GM21723 (cell line): Measurements from ENCODE around the gene AMDHD2.
A peak's percentile ranks its signal among the peaks of the same experiment; 100 is the strongest.
"Not testable (repeated sequence)": the region's sequence is repeated elsewhere in the genome, so short reads cannot be mapped to it uniquely, and the experiment has no call there.

Experiments used
- ATAC-seq: cut with Tn5 transposase; IDR thresholded peaks from one replicate; pipeline ENCODE4 v1.9.1; 2021; ENCODE audit warnings: mild to moderate bottlenecking, moderate library complexity; ENCODE audit not compliant: unreplicated experiment

Gene AMDHD2, protein sequence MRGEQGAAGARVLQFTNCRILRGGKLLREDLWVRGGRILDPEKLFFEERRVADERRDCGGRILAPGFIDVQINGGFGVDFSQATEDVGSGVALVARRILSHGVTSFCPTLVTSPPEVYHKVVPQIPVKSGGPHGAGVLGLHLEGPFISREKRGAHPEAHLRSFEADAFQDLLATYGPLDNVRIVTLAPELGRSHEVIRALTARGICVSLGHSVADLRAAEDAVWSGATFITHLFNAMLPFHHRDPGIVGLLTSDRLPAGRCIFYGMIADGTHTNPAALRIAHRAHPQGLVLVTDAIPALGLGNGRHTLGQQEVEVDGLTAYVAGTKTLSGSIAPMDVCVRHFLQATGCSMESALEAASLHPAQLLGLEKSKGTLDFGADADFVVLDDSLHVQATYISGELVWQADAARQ

DNA sequence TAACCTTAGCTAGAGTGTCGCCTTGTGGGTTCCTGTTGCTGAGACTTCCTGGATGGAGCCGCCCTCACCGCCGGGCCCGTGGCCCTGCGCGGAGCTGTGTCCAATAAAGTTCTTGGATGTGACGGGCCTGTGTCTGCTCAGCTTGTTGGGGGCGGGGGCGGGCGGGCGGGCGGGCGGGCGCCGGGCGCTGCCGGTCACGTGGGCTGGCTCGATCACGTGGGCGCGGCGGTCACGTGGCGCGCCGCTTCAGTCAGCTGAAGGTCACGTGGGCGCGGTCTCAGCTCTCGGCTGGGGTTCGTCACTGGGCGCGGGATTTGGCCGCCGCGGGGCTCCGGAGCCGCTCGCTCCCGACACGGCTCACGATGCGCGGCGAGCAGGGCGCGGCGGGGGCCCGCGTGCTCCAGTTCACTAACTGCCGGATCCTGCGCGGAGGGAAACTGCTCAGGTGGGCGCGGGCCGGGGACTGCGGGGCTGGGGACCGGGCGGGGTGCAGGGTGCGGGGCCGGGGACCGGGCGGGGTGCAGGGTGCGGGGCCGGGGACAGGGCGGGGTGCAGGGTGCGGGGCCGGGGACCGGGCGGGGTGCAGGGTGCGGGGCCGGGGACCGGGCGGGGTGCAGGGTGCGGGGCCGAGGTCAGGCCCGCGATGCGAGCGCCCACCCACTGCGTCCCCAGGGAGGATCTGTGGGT is at the start of gene AMDHD2:
TSS of gene AMDHD2 (plus strand) at position 275 of the 687 bp plus-strand sequence. CDS start at position 363, 88 bp downstream.
- ATAC-seq, result peak; percentile 39

DNA sequence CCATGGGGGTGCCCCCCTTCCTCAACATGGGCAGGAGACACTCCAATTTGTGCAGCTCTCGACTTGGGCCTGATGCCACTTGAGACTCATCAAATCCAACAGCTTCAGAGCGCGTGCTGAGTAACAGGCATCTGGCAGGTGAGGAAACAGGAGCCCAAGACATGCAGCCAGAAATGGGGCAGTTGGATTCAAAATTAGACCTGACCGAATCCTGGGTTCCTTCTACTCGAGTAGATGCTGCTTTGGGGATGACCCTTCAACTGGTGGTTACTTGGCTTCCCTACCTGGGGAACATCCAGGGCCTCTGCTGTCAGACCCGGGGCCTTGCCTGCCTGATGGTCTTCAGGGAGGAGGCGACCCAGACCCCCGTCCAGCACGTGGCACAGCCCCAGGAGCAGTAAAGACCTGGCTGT is 49.6 kb upstream of the AMDHD2 start:
- ATAC-seq, result no peak

DNA sequence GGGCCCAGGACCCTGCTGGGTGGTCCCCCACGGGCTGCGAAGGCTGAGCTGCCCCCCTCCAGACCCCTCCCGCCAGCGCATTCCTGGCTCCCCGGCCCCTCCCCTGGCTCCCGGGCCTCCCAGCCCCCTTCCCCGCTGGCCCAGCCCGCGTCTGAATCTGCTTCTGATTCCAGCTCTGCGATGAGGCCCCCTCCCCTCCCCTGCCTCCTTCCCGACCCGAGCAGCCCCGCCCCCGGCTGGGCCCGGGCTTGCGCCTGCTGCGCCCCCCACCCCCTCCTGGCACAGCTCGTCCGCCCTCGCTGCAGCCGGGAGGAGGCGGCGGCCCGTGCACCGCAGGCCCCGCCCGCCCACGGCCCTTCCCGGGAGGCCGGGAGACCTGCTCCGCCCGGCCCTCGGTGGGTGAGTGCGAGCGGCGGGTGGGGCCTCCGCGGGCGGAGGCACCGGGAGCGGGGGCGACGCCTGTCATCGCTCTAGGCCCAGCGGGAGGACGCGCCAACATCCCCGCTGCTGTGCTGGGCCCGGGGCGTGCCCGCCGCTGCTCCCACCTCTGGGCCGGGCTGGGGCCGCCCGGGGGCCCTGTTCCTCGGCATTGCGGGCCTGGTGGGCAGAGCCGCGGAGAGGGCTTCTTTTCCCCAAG is 49.0 kb upstream of the AMDHD2 start, which contains the start of gene NTN3:
TSS of gene NTN3 (plus strand) at position 282 of the 637 bp plus-strand sequence. CDS start 405 bp downstream, outside the sequence.
- no peak for ATAC-seq

DNA sequence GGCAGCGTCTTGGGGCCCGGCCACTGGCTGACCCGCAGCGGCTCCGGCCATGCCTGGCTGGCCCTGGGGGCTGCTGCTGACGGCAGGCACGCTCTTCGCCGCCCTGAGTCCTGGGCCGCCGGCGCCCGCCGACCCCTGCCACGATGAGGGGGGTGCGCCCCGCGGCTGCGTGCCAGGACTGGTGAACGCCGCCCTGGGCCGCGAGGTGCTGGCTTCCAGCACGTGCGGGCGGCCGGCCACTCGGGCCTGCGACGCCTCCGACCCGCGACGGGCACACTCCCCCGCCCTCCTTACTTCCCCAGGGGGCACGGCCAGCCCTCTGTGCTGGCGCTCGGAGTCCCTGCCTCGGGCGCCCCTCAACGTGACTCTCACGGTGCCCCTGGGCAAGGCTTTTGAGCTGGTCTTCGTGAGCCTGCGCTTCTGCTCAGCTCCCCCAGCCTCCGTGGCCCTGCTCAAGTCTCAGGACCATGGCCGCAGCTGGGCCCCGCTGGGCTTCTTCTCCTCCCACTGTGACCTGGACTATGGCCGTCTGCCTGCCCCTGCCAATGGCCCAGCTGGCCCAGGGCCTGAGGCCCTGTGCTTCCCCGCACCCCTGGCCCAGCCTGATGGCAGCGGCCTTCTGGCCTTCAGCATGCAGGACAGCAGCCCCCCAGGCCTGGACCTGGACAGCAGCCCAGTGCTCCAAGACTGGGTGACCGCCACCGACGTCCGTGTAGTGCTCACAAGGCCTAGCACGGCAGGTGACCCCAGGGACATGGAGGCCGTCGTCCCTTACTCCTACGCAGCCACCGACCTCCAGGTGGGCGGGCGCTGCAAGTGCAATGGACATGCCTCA is 48.3 kb upstream of the AMDHD2 start:
- no peak for ATAC-seq

DNA sequence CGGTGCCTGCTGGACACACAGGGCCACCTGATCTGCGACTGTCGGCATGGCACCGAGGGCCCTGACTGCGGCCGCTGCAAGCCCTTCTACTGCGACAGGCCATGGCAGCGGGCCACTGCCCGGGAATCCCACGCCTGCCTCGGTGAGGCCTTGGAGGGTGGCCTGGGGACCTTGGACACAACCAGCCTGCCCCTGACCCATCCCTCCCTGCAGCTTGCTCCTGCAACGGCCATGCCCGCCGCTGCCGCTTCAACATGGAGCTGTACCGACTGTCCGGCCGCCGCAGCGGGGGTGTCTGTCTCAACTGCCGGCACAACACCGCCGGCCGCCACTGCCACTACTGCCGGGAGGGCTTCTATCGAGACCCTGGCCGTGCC is 47.7 kb upstream of the AMDHD2 start:
- ATAC-seq, result no peak

DNA sequence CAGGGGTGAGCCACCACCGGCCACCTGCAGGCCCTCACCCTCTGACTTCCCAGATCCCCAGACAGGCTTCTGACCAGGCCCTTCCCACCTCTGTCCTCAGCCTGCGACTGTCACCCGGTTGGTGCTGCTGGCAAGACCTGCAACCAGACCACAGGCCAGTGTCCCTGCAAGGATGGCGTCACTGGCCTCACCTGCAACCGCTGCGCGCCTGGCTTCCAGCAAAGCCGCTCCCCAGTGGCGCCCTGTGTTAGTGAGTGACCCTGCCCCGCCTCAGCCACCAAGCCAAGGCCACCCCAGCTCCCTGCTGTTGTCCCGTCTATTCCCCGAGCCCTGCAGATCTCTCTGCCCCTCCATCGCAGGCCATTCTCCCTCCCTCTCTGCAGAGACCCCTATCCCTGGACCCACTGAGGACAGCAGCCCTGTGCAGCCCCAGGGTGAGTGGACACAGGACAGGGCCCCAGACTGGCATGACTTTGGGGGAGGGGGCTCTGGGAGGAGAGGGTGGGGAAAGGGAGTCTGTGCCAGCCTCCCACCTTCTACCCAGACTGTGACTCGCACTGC is 47.2 kb upstream of the AMDHD2 start:
- no peak for ATAC-seq

DNA sequence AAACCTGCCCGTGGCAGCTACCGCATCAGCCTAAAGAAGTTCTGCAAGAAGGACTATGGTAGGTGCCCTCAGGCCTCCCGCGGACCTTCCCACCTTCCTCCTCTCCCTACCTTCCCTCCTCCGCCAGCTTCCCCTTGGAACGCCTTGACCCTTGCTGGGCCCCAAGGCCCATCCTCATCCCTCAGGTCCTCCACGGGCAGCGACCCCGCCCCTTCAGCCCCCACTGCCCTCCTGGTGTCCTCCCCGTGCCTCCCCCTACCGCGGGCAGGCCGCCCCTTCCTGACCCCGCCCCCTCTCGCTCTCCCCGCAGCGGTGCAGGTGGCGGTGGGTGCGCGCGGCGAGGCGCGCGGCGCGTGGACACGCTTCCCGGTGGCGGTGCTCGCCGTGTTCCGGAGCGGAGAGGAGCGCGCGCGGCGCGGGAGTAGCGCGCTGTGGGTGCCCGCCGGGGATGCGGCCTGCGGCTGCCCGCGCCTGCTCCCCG is 46.7 kb upstream of the AMDHD2 start:
- ATAC-seq, result no peak

DNA sequence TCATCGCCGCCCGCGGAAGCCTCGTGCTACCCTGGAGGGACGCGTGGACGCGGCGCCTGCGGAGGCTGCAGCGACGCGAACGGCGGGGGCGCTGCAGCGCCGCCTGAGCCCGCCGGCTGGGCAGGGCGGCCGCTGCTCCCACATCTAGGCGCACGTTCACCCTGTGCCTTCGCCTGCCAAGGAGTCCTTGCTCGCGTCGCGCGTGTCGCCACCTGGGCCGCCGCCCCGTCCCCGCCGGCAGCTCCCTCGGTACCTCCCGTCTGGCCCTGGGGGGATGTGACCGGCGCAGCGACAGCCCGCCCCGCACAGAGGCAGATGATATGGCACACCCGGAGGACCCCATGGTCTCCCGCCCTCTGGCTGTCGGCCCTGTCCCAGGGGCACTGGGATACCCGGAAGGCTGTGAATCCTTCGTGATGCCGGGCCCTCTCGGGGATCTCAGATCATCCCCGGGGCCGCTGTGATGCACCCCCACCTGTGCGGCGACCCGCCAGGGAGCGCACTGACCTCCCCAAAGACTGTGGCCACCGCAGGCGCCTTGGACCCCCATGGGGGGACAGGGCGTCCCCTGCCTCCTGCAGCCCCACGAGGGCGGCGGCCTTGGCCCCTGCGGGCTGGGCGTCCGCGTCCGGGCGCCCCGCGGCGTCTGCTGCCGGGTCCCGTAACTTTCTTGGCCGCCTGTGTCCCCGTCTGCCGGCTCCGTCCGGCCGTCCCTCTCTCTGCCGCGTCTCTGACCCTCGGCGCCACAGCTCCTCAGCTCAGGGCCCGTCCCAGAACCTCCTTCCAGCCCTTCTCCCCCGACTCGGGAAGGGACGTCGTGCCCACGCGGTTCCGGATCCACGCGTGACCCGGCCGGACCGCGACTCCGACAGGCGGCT is 45.9 kb upstream of the AMDHD2 start:
- peak; percentile 34 for ATAC-seq

DNA sequence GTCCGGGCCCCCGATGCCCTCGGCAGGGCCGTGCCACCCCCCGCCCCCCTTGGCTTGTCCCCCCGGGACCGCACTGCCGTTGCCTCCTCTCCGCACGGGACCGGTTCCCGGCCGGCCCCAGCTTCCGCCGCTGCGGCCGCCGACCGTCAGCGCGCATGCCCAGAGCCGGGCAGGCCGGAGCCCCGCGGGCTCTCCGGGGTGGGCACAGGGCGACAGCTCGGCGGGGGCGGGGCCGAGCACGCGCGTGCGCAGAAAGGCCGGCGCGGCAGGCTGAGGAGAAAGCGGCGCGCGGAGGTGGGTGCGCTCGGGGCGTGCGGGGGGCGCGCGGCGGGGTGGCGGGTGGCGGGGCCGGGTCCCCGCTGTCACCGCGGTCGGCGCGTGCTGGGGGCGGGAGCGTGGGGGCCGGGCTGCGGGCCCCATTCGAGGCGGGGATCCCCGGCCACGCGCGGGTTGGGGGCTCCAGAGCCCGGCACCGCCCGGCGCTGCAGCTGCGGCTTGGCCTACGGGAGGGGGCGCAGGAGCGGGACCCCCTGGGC is 45.2 kb upstream of the AMDHD2 start, which contains the start of gene TBC1D24:
TSS of gene TBC1D24 (plus strand) at position 251 of the 536 bp plus-strand sequence. CDS start 21,022 bp downstream, outside the sequence.
- peak; percentile 48 for ATAC-seq

DNA sequence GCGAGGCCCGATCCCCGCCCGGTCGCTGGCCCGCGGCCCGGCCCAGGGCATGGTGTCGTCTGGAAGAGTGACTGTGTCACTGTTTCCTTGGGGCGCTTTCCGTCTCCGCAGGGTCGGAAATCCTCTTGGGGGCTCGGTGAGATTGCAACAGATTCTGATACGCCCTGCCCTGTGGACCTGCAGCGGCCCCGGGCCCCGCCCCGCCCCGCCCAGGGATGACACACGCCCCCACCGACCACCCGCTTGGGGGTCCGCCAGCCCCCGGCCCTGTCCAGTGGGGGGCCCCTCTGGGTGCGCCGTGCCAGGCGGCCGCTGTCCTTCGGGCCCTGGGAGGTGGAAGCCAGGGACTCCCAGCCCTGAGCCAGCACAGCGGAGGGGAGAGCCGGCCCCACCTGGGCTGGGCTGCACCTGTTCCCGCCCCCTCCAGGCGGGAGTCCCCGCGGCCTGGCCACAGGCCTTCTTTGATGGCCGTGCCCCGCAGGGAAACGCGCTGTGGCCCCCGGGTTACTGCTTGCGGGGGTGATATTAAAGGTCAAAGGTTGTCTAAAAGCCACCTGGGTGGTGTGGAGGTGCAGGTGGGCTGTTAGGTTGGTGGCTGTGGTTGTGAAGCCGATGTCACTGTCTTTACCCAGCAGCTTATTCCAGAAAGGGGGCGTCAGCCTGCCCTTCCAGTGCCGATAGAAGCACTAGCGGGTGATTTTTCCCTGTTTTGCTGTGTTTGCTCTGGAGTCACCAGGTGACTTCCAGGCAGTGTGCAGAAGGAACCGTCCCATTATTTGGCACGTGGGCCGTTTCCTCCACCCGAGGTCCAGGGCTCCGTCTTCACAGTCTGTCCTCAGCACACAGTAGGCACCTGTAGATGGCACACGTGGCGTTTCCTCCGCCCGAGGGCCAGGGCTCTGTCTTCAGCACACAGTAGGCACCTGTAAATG is 44.5 kb upstream of the AMDHD2 start:
- ATAC-seq, result no peak

DNA sequence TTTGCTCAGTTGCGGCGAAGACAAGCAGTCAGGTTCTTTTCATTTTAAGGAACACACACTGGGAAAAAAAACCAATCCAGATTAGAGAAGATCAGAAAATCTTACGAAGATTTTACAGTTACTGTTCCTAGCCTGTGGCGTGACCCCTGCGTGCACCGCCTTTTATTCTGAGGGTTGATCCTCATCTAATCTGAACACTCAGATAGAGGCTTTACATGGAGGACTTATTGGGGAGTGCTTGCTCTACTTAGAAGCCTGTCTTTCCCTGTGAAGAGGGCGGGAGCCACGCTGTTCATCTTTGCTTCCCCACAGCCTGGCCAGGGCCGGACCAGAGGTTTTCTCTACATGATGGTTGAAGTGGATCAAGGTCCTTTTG is 43.8 kb upstream of the AMDHD2 start:
- no peak for ATAC-seq

DNA sequence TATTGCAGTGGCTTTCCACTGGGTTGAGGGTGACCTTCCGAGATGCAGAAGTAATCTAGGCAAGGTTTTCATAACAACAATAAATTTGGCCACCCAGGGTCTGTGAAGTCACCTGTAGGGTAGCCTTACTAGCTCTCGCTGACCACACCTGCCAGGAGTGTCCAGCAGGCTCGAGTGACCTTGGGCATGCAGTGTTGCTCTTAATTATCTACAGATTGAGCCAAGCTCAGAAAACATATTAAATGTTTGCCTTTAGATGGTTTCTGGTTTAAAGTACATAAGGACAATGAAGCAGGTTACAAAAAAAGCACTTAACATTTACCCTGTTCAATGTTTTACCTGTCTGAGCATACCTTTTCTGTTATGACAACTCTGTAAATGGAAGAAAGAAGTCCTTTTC is 43.4 kb upstream of the AMDHD2 start:
- ATAC-seq, result no peak

DNA sequence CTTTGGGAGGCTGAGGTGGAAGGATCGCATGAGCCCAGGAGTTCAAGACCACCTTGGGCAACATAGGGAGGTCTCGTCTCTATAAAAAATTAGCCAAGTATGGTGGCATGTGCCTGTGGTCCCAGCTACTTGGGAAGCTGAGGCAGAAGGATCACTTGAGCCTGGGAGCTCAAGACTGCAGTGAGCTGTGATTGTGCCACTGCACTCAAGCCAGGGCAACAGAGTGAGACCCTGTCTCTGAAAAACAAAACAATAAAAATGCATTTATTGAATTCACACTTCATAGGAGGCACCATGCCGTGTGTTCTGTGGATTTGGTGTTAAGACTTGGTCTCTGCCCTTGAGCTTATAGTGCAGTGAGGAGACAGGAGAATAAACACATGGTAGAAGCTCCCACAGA is 42.8 kb upstream of the AMDHD2 start:
- ATAC-seq, result no peak

DNA sequence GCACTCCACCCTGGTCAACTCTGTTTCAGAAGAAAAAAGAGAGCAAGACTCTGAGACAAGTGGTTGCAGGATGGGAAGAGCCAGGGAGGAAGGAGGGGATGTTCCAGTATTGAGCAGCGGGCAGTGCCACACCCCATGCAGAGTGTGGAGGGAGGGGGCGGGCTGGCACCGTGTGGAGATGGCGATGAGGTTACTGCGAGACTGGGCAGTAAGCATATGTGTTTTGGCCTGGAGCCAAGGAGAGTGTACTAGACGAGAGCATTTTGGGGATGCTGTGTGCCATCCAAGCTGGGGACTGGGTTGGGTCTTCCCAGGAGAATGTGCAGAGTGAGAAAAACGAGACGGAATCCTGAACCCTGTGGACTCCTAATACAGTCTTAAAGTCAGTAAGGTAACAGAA is 41.9 kb upstream of the AMDHD2 start:
- no peak for ATAC-seq

DNA sequence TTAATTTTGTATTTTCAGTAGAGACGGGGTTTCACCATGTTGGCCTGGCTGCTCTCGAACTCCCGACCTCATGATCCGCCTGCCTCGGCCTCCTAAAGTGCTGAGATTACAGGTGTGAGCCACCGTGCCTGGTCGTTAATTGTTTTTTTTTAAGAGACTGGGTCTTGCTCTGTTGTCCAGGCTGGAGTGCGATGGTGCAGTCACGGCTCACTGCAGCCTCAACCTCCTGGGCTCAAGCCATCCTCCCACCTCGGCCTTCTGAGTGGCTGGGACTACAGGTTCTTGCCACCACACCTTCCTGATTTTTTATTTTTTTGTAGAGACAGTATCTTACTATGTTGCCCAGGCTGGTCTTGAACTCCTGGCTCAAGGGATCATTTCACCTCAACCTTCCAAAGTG is 40.2 kb upstream of the AMDHD2 start:
- ATAC-seq, result not testable (repeated sequence)

DNA sequence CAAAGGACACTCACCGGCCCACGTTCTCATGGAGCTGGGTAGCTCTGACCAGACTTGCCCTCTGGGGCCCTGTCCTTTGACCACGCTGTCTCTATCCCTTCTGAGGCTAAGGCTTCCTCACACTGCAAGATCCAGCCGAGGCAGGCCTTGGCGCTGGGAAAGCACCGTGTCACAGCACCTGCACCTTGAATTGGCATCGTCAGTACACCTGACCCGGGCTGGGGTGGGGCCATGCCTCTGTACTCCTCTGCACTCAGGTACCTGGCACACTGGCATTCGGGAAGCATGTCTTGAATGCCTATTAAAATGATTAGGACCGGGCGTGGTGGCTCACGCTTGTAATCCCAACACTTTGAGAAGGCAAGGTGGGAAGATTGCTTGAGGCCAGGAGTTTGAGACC is 39.2 kb upstream of the AMDHD2 start:
- ATAC-seq, result no peak

DNA sequence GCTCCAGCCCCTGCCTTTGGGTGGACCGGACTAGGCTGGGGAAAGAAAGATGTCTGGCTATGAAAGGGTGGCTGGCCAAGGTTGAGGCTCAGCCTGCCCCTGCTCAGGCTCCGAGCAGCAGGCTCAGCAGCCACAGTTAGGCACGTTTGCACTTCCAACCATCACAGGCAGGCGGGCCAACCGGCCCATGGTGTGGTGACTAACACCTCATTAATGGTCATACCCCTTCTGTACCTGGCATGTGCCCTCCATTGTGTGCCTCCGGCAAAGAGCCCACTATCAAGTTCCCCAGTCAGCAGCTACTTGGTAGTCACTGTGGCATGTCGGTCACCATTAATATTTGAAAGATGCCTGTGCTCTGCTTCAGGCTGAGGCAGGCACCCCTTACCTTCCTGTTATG is 38.5 kb upstream of the AMDHD2 start:
- no peak for ATAC-seq

DNA sequence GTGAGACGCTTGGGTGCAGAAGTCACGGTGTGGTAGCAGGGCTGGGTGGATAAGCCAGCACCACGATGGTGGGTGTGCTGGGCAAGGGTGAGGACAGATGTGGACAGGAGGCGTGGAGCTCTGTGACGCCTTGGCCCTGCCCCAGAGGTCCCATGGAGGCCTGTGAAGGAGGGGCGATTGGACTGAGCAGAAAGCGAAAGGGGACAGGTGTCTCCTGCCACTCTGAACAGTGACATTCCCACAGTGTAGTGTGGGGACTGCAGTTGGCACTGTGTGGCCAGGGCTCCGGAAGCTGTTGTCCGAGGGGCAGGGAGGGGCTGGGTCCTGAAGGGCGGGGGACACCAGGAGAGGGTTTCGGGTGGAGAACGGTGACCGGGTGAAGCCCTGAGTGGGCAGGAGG is 37.9 kb upstream of the AMDHD2 start:
- no peak for ATAC-seq
